H1 (cell line): ENCODE results near the gene STX2. TPM values are rescaled to one million over a fixed set of nuclear protein-coding genes. Genes with fewer than 3 reads are reported as not detected.

Experiments
- ATF2 ChIP-seq: IDR thresholded peaks from 2 replicates; pipeline ENCODE4 v1.6.1; 2012; ENCODE audit warnings: low read length, inconsistent platforms
- ATF3 ChIP-seq: IDR thresholded peaks from 2 replicates; pipeline ENCODE4 v1.6.1; 2011; ENCODE audit warnings: low read depth, mild to moderate bottlenecking, low read length; ENCODE audit not compliant: insufficient read depth
- BACH1 ChIP-seq: IDR thresholded peaks from 2 replicates; pipeline ENCODE4 v1.6.1; 2012; ENCODE audit warnings: low read length, improper control_type of control experiment
- CBX8 ChIP-seq: fragments of 300-800, 300-1000 bp; sonication (generic); IDR thresholded peaks from 2 replicates; pipeline ENCODE4 v1.7.1; 2016; ENCODE audit warnings: low read depth, low read length, borderline replicate concordance
- CHD7 ChIP-seq: fragments of 300-600 bp; sonication (generic); IDR thresholded peaks from 2 replicates; pipeline ENCODE4 v1.7.1; 2012; ENCODE audit warnings: low read length, moderate library complexity, mild to moderate bottlenecking, inconsistent platforms; ENCODE audit not compliant: insufficient replicate concordance
- NRF1 ChIP-seq: IDR thresholded peaks from 2 replicates; pipeline ENCODE4 v1.6.1; 2011; ENCODE audit warnings: mild to moderate bottlenecking, low read depth, low read length, improper control_type of control experiment
- PHF8 ChIP-seq: fragments of 200-600 bp; sonication (generic); conservative IDR thresholded peaks from 2 replicates; pipeline ENCODE4 v1.7.1; 2012; ENCODE audit warnings: low read depth, mild to moderate bottlenecking, inconsistent platforms, low read length, moderate library complexity
- SAP30 ChIP-seq: fragments of 300-600 bp; sonication (generic); IDR thresholded peaks from 2 replicates; pipeline ENCODE4 v1.7.1; 2012; ENCODE audit warnings: low read length, moderate library complexity, mild to moderate bottlenecking, inconsistent platforms; ENCODE audit not compliant: insufficient read depth, insufficient replicate concordance
- polyA plus RNA-seq, 7 experiments: library from polyadenylated mRNA; depleted of rRNA in 3 of 7; stranded (reverse) in 5 of 7; unstranded in 2 of 7; fragments of >200 nt in 5 of 7; fragments of 200-250 nt in 2 of 7; gene quantifications; 1 replicate in 5 of 7; 2 replicates in 1 of 7; 4 replicates in 1 of 7; pipeline versions ENCODE4 v1.2.1 to v1.2.3, GENCODE V29; 2011 to 2013; ENCODE audit warnings: missing spikeins in 2 of 7, mixed read lengths in 2 of 7
- total RNA-seq: library from RNA; stranded (reverse); fragmentation: NEBNext Ultra II Directional; extraction: Animal tissue kit (Norgen Biotek cat#: 25700); gene quantifications from 2 replicates; pipeline ENCODE4 v1.2.1, GENCODE V29; 2021

Gene STX2
- total and polyA plus RNA-seq, 2 of the 8 experiments (the other 6 are each of a cell fraction or from before 2014, with no cell fraction given): 20.0 to 26.3 TPM

- no peak for TF ChIP-seq CHD7
- no peak for TF ChIP-seq NRF1
- TF ChIP-seq PHF8: no peak
- no peak for TF ChIP-seq SAP30
- no peak for TF ChIP-seq ATF3
- TF ChIP-seq BACH1: no peak
- no peak for TF ChIP-seq ATF2
- TF ChIP-seq CBX8: no peak
Measured at GRCh38 chr12:130742112-130742511, 96.9 kb downstream of the STX2 start (continued).
